Esophagus (tissue), 2 donors: ENCODE data around the gene PTGER4. TPM values are rescaled to one million over a fixed set of nuclear protein-coding genes. Genes with fewer than 3 reads are reported as not detected.
"Not testable (repeated sequence)": the region's sequence is repeated elsewhere in the genome, so short reads cannot be mapped to it uniquely, and the experiment has no call there.

Source experiments
- H3K27ac ChIP-seq, 2 donors: one replicate each; pipeline ENCODE4 v1.5.1; 2013; ENCODE audit warnings: low read depth in 2 of 2, mild to moderate bottlenecking in 2 of 2, inconsistent platforms in 1 of 2, low read length in 1 of 2, moderate library complexity in 1 of 2
- H3K27me3 ChIP-seq, 2 donors: one replicate each; pipeline ENCODE4 v1.6.1; 2013; ENCODE audit warnings: low read length in 2 of 2, control low read depth in 1 of 2, mild to moderate bottlenecking in 1 of 2; ENCODE audit not compliant: insufficient read depth in 2 of 2, control insufficient read depth in 1 of 2
- H3K36me3 ChIP-seq, 2 donors: one replicate each; pipeline ENCODE4 v1.6.1; 2013; ENCODE audit warnings: low read length in 1 of 2; ENCODE audit not compliant: control insufficient read depth in 2 of 2, insufficient read depth in 2 of 2
- H3K4me1 ChIP-seq, 2 donors: one replicate each; pipeline ENCODE4 v1.6.1; 2013; ENCODE audit warnings: low read length in 1 of 2; ENCODE audit not compliant: control insufficient read depth in 2 of 2, insufficient read depth in 2 of 2
- H3K4me3 ChIP-seq, 2 donors: one replicate each; pipeline ENCODE4 v1.5.1; 2013; ENCODE audit warnings: low read length in 2 of 2, mild to moderate bottlenecking in 2 of 2, low read depth in 1 of 2, moderate library complexity in 1 of 2
- H3K9me3 ChIP-seq, 2 donors: one replicate each; pipeline ENCODE4 v1.6.1; 2013; ENCODE audit warnings: mild to moderate bottlenecking in 2 of 2, low read depth in 1 of 2, low read length in 1 of 2, moderate library complexity in 1 of 2; ENCODE audit not compliant: control insufficient read depth in 2 of 2, insufficient read depth in 1 of 2
- WGBS, 2 donors: extraction: QIAGEN DNeasy Blood & Tissue Kit; methylation state at CpG; one replicate each; pipeline ENCODE4 v1.1.7; 2013; 5-methylcytosine and 5-hydroxymethylcytosine counted together
- polyA plus RNA-seq, 2 donors: library from polyadenylated mRNA; stranded (reverse); fragments of 200-250 nt; gene quantifications; one replicate each; pipeline ENCODE4 v1.2.3, GENCODE V29; 2013
- donor health status: healthy with polysubstance abuse.
- donor health status: Bipolar disorder and iron deficiency.

PTGER4 gene
- polyA plus RNA-seq, 2 donors: 1.2 to 1.4 TPM

- no peak overlapping the region for H3K27ac ChIP-seq
- WGBS, 2 donors: 74 to 76% methylated on average over 8 of the region's 8 CpGs
- H3K9me3 ChIP-seq: no peaks in the 10 kb centered on the region
- no peaks in the 10 kb centered on the region for H3K27me3 ChIP-seq
- H3K4me3 ChIP-seq: no peak overlapping the region
- H3K36me3 ChIP-seq: no peaks in the 10 kb centered on the region
- H3K4me1 ChIP-seq: peaks cover 0 to 3% of the 10 kb centered on the region in 2 donors
Observed at GRCh38 chr5:40652441-40653220, 27.1 kb upstream of the PTGER4 start.

DNA sequence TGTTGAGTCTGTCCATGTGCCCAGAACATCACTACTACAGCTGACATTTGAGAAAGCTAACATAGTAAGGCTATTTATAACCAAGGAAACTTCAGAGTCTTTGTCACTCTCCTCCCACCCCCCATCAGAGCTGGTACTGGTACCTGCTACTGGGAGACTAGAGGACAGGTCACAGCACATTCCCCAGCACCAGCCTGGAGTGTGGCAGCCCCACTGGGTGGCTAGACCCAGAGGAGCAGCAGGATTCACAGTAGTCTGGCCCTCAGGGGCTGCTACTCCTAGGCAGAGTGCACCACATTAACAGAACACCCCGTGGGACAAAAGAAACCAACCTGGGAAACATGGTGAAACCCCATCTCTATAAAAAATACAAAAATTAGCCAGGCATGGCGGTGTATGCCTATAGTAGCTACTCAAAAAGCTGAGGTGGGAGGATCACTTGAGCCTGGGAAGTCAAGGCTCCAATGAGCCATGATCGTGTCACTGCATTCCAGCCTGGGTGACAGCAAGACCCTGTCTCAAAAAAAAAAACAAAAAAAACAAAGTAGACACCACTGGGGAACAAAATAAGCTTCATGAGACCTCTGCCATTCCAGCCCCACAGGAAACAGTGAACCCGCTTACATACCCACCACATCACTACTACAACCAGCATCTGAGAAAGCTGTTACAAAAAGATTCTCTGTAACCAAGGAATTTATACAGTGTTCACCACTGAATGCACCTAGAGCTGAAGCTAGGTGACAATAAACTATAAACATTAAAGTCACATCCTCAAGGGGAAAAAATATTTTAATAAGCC lies 26.3 kb upstream of the PTGER4 start:
- Histone ChIP-seq H3K4me3 (no peak overlapping the region), H3K36me3 (no peaks in the 10 kb centered on the region), H3K9me3 (no peaks in the 10 kb centered on the region), H3K27me3 (no peaks in the 10 kb centered on the region), H3K27ac (no peak overlapping the region), H3K4me1 (peaks cover 0 to 3% of the 10 kb centered on the region in 2 donors)
- WGBS, 2 donors: 86 to 89% methylated on average over 4 of the region's 4 CpGs

- Histone ChIP-seq H3K36me3 (no peaks in the 10 kb centered on the region), H3K4me1 (peaks cover 0 to 3% of the 10 kb centered on the region in 2 donors), H3K27me3 (no peaks in the 10 kb centered on the region), H3K4me3 (no peak overlapping the region), H3K9me3 (no peaks in the 10 kb centered on the region), H3K27ac (no peak overlapping the region)
- 56 to 68% methylated on average over 4 of the region's 4 CpGs for WGBS, 2 donors
Observed at GRCh38 chr5:40654377-40654991, 25.2 kb upstream of the PTGER4 start.

DNA sequence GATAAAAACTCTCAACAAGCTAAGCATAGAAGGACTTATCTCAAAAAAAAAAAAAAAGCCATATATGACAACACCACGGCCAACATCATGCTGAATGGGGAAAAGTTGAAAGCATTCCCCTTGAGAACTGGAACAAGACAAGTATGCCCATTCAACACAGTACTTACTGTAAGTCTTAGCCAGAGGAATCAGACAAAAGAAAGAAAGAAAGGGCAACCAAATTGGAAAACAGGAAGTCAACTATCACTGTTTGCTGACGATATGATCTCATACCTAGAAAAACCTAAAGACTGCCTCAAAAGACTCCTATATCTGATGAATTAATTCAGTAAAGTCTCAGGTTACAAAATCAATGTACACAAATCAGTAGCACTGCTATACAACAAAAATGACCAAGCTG lies 24.6 kb upstream of the PTGER4 start:
- WGBS, 2 donors: 48 to 75% methylated on average over 2 of the region's 2 CpGs
- no peaks in the 10 kb centered on the region for H3K27me3 ChIP-seq
- H3K9me3 ChIP-seq: no peaks in the 10 kb centered on the region
- peaks cover 0 to 3% of the 10 kb centered on the region in 2 donors for H3K4me1 ChIP-seq
- H3K27ac ChIP-seq: no peak overlapping the region
- no peak overlapping the region for H3K4me3 ChIP-seq
- no peaks in the 10 kb centered on the region for H3K36me3 ChIP-seq

- not testable (repeated sequence) for H3K9me3 ChIP-seq, H3K27me3 ChIP-seq, H3K4me1 ChIP-seq, H3K36me3 ChIP-seq, H3K27ac ChIP-seq, H3K4me3 ChIP-seq
Observed at GRCh38 chr5:40656091-40656490, 23.6 kb upstream of the PTGER4 start.

DNA sequence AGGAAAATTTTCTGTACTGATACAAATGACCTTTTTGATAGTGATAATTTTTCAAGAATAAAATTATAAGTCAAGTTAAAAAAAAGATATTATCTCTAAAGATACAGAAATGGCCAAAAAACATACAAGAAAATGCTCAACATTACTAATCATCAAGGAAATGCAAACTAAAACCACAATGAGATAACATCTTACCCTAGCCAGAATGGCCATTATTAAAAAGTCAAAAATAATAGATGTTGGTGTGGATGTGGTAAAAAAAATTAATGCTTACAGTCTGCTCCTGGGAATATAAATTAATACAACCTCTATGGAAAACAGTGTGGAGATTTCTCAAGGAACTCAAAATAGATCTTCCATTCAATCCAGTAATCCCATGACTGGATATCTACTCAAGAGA lies 22.9 kb upstream of the PTGER4 start:
- Histone ChIP-seq H3K36me3 (no peaks in the 10 kb centered on the region), H3K4me1 (peaks cover 0 to 3% of the 10 kb centered on the region in 2 donors), H3K4me3 (no peak overlapping the region), H3K9me3 (no peaks in the 10 kb centered on the region), H3K27ac (no peak overlapping the region), H3K27me3 (no peaks in the 10 kb centered on the region)

GRCh38 chr5:40660751-40661150 lies 19.0 kb upstream of the PTGER4 start:
- H3K27ac ChIP-seq: no peak overlapping the region
- H3K27me3 ChIP-seq: no peaks in the 10 kb centered on the region
- no peak overlapping the region for H3K4me3 ChIP-seq
- no peaks in the 10 kb centered on the region for H3K36me3 ChIP-seq
- H3K9me3 ChIP-seq: no peaks in the 10 kb centered on the region
- no peaks in the 10 kb centered on the region for H3K4me1 ChIP-seq
- 71 to 82% methylated on average over 2 of the region's 2 CpGs for WGBS, 2 donors

DNA sequence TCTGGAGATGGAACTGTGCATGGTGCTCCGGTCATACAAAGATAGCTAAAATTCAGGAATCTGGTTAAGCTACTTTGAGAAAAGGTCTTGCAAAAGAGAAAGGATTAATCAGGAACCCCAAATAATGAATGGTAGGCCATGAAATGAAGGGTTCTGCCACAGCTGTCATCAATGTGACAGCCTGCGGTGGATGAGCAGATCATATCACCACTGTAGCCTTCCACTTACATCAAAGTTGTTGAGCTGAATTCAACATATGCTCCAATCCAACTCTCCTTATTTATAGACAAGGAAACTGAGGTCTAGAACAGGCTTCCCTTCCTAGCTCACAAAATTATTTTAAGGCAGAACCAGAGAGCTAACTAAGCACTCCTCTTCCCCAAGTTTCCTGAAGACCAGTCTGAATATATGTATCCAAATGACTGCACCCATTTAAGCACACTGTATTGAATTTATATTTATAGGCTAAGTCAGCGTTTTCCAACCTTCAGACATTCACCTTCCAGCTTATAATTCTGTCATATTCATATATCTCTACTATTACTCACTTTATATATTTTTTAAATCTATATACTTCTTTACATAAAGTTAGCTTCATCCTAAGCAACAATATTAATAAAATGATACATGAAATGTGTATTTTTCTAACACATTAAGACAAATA lies 13.9 kb upstream of the PTGER4 start:
- no peak overlapping the region for H3K4me3 ChIP-seq
- H3K36me3 ChIP-seq: no peaks in the 10 kb centered on the region
- H3K27me3 ChIP-seq: no peaks in the 10 kb centered on the region
- no peaks in the 10 kb centered on the region for H3K9me3 ChIP-seq
- WGBS, 2 donors: 69 to 78% methylated on average over 3 of the region's 3 CpGs
- H3K4me1 ChIP-seq: no peaks in the 10 kb centered on the region
- H3K27ac ChIP-seq: no peak overlapping the region

GRCh38 chr5:40666657-40667056 lies 13.1 kb upstream of the PTGER4 start:
- Histone ChIP-seq H3K27me3 (no peaks in the 10 kb centered on the region), H3K4me3 (no peak overlapping the region), H3K9me3 (no peaks in the 10 kb centered on the region), H3K4me1 (no peaks in the 10 kb centered on the region), H3K27ac (no peak overlapping the region), H3K36me3 (no peaks in the 10 kb centered on the region)
- WGBS, 2 donors: 69 to 75% methylated on average over 1 of the region's 1 CpG
